ENCODE measurements around the gene PCNX3.

PCNX3 gene

DNA sequence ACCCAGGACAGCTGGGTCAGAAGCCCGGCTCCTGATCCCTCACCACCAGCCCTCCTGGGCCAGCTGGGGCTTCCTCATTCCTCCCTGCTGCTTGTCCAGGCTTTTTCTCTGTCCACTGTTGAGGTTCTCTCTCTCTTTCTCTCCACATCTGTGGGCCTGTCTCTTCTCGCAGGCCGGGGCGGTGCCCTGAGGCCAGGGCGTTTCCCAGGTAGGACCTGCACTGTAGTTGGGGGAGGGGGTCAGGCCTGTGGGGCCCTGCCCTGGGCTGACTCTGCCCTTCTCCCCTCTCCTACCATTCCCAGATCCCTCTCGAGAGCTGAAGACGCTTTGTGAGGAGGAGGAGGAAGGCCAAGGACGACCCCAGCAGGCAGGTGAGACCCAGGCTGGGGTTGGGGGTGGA is 34.8 kb upstream of the PCNX3 start:
- DNase-seq (ENCODE audit: low spot score): no peak

DNA sequence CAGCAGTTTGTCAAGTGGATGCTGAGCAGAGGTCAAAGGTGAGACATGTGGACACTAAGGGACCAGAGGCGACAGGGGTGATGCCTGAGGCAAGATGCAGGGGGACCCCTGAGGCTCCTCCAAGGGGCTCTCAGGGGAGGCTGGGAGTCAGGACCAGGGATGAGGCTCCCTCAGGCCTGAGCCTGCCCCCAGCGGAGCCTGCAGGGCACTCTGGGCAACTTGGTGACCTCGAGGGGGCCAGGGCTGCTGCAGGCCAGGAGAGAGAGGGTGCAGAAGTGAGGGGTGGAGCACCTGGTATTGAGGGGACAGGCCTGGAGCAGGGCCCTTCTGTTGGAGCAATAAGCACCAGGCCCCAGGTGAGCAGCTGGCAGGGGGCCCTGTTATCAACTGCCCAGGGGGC is 33.6 kb upstream of the PCNX3 start:
- DNase-seq (ENCODE audit: low spot score): no peak

- no peak for DNase-seq (ENCODE audit: low spot score)
These were observed 32.0 kb upstream of the PCNX3 start for GRCh38 chr11:65583589-65583988.

DNA sequence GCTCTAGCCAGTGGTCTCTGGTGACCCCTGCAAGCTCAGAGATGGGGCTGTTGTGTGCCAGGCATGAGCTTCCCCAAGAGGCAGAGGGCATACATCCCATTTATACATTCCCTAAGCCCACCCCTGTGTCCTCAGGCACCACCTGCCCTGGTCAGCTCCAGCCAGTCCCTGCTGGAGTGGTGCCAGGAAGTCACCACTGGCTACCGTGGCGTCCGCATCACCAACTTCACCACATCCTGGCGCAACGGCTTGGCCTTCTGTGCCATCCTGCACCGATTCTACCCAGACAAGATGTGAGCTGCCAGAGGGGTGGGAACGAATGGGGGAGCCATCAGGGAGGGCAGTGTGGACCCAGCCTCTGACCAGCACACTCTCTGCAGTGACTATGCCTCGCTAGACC is 31.5 kb upstream of the PCNX3 start:
- no peak for DNase-seq (ENCODE audit: low spot score)

DNA sequence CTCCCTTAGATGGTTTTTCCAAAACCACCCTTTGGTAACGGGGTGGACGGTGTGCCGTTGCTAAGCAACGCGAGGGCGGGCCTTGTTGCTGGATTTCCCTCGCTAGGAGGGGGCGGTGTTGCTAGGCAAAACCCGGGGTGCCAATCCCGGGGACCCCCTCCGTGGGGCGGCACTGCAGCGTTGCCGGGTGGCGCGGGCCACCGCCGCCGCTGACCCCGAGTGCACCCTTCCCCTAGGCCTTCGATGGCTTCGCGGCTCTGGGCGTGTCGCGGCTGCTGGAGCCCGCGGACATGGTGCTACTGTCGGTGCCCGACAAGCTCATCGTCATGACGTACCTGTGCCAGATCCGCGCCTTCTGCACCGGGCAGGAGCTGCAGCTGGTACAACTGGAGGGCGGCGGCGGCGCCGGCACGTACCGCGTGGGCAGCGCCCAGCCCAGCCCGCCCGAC is 30.8 kb upstream of the PCNX3 start:
- DNase-seq (ENCODE audit: low spot score): no peak

DNA sequence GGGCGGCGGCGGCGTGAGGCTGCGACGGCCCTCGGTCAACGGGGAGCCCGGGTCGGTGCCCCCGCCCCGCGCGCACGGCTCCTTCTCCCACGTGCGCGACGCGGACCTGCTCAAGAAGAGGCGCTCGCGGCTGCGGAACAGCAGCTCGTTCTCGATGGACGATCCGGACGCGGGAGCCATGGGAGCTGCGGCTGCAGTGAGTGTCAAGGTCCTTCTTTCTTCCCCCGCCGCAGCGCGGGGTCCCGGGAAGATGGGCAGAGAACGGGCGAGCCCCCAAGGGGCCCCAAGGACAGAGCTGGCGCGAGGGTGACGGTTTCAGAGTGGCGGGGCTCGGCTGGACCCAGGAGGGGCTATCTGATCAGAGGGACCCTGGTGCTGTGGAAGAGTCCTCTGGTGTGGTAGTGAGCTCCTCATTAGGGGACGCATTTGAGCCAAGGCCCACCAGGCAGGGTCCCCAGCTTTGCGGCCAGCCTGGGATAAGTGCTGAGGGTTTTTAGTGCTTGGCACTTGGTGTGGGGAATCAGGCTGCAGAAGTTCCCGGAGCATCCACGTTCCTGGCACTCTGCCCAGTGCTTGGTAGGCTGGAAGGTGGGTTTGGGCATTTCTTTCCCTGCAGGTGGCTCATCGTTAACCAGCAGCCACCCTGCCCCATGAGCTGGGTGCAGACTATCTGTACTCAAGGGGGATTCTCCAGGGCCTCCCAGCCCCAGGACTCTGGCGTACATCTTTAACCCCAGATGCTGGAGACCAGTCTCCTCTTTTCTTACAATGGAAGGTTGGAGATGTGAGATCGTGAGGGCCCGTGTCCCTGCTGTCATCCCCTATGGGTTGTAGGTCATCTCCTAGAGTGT is 30.0 kb upstream of the PCNX3 start:
- DNase-seq (ENCODE audit: low spot score): no peak

DNA sequence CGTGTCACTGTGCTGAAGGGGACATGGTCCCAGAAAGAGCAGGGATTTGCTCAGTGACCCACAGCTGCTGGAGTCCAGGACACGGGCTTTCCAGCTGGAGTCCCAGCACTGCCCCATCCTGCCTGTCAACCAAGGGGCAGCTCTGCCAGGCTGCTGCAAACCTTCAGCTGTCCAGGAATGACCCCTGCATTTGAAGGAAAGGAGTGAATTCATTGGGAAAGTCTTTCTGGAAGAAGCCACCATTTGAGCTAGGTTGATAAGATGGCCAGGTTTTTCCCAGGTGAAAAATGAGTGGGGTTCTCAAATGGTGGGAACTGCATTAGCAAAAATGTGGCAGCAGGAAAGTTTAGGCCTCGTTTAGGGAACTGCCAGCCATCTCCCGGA is 29.3 kb upstream of the PCNX3 start:
- DNase-seq (ENCODE audit: low spot score): no peak

DNA sequence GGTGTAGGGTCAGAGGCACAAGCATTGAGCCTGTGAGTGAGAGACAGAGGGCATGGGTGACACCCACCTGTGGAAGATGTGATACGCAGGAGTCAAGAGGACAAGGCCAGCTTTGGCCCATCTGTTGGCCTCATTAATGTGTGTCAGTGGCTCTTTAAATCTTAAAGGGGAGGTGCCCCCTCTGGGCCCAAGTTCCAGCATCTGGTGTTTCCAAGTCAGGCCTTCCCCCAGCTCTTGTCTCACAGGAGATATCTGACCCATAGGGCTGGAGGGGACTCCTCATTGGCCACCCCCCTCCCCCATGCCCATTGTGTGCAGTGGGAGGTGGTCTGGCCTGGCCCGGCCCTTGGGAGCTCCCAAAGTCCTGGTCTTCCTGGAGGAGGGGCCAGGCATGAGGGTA is 28.9 kb upstream of the PCNX3 start:
- DNase-seq (ENCODE audit: low spot score): no peak

- DNase-seq (ENCODE audit: low spot score): no peak
These were observed 27.1 kb upstream of the PCNX3 start for GRCh38 chr11:65588199-65589054.

DNA sequence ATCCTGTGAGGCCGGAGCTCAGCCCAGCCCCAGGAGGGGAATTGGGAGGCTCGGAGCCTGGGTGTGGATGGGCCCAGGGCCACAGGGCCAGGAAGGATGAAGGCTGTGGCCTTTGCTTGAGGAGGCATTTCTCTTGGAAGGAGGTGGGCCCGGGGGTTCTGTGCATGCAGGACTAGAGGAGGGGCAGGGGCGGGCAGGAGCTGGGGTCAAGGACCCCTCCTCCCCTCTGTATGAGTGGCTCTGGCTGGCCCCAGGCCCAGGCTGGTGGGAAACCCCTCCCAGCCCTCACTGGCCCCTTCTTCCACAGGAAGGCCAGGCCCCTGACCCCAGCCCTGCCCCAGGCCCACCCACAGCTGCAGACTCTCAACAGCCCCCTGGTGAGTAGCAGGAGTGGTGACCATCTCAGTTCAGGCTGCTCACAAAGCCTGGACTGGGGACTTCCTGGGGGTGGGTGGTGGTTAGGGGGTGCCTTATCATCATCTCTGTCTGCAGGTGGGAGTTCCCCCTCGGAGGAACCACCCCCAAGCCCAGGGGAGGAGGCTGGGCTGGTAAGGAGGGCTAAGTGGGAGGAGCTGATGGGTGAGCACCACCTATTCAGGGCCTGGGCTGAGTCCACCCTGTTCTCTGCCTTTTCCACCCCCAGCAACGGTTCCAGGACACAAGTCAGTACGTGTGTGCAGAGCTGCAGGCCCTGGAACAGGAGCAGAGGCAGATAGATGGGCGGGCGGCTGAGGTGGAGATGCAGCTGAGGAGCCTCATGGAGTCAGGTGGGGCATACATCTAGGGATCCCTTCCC is 25.9 kb upstream of the PCNX3 start:
- no peak for DNase-seq (ENCODE audit: low spot score)

DNA sequence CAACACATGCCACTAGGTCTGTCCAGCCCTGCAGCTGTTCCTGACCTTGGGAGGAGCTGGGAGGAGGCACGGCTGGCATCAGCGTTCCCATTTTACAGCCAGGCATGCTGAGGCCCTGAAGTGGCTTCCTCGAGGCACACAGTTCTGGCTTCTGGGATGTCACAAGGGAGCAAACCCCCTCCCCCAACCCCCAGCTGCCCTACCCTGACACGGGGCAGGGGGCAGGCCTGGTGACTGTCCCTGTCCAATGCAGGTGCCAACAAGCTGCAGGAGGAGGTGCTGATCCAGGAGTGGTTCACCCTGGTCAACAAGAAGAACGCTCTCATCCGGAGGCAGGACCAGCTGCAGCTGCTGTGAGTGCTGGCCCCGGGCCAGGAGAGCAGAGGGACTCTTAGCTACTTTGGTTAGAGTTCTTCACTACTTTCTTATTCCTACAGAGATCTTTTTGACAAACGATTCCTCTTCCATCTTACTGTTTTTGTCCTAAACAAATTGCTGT is 25.3 kb upstream of the PCNX3 start:
- no peak for DNase-seq (ENCODE audit: low spot score)

- no peak for DNase-seq (ENCODE audit: low spot score)
These were observed 23.4 kb upstream of the PCNX3 start for GRCh38 chr11:65591939-65592857.

GRCh38 chr11:65592858-65593517 is 22.6 kb upstream of the PCNX3 start:
- DNase-seq (ENCODE audit: low spot score): no peak

- peak; percentile 70 for DNase-seq (ENCODE audit: low spot score)
These were observed 21.8 kb upstream of the PCNX3 start for GRCh38 chr11:65593518-65594414.

DNA sequence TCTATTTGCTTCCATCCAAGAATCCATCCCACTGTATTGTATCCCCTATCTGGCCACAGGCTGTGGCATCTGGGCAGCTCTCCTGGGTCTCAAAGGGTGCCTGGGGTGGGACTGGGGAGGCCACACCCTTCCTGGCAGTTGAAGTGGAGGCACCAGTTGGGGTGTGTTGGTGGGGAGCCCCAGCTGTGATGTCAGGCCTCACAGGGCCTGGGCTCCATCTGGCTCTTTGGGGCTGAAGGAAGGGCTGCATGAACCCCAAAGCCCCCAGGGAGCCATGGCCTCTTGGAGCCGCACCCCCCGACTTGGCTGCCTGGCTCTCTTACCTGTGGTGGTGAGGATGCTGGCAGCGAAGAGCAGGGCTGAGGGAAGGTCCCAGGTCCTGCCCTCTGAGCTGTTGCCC is 20.4 kb upstream of the PCNX3 start:
- no peak for DNase-seq (ENCODE audit: low spot score)

- DNase-seq (ENCODE audit: low spot score): no peak
These were observed 19.9 kb upstream of the PCNX3 start, which contains the start of gene KCNK7 for GRCh38 chr11:65595543-65596281. Gene KCNK7 (minus strand): TSS chr11:65595800. CDS start chr11:65595772, 28 bp downstream.

GRCh38 chr11:65596520-65596919 is 19.1 kb upstream of the PCNX3 start:
- no peak for DNase-seq (ENCODE audit: low spot score)

GRCh38 chr11:65598258-65598699 is 17.3 kb upstream of the PCNX3 start:
- DNase-seq (ENCODE audit: low spot score): no peak

Measured in GM03348 (cell line).